H1 (cell line): Measurements from ENCODE around the gene BCAS1. TPM values are rescaled to one million over a fixed set of nuclear protein-coding genes. Genes with fewer than 3 reads are reported as not detected.

Experiments
- CTCF ChIA-PET: fragments of 300-600 bp; sonication (Branson Sonifier 250); formaldehyde crosslinking; loops from one replicate; lab custom pipeline; 2021; ENCODE audit not compliant: partially characterized antibody; lab: Charles Lee
- POLR2A ChIA-PET: fragments of 300-600 bp; sonication (Branson Sonifier 250); formaldehyde crosslinking; loops from one replicate; lab custom pipeline; 2021; ENCODE audit warnings: inconsistent platforms; ENCODE audit not compliant: partially characterized antibody; lab: Charles Lee
- DNase-seq, 2 experiments: peaks; one replicate each; pipeline versions ENCODE4 v3.0.0 to v3.0.0-alpha.2; 2010 to 2022; ENCODE audit warnings: low spot score in 2 of 2, low read depth in 1 of 2, mixed read lengths in 1 of 2
- FAIRE-seq: peaks from 2 replicates; lab custom pipeline; 2011; peaks lifted over from hg19 to GRCh38; lab: Jason Lieb, UNC
- H2AFZ ChIP-seq: 2 replicates; pipeline ENCODE4 v1.8.1; 2012; ENCODE audit warnings: low read length, inconsistent platforms
- H2AK5ac ChIP-seq: 2 replicates; pipeline ENCODE4 v1.6.1; 2013; ENCODE audit warnings: low read depth, low read length
- H2BK120ac ChIP-seq: replicated peaks from 2 replicates; pipeline ENCODE3; 2013; ENCODE audit warnings: low read depth, low read length, inconsistent platforms
- H2BK12ac ChIP-seq: 2 replicates; pipeline ENCODE4 v1.6.1; 2013; ENCODE audit warnings: low read depth, low read length
- H2BK15ac ChIP-seq: 2 replicates; pipeline ENCODE4 v1.6.1; 2013; ENCODE audit warnings: low read length
- H2BK20ac ChIP-seq: 2 replicates; pipeline ENCODE4 v1.6.1; 2013; ENCODE audit warnings: low read length
- H2BK5ac ChIP-seq: 2 replicates; pipeline ENCODE4 v1.6.1; 2013; ENCODE audit warnings: low read depth, low read length
- H3K14ac ChIP-seq: 2 replicates; pipeline ENCODE4 v1.6.1; 2013; ENCODE audit warnings: inconsistent platforms; ENCODE audit not compliant: insufficient read length
- H3K18ac ChIP-seq: 2 replicates; pipeline ENCODE4 v1.6.1; 2013; ENCODE audit warnings: low read length; ENCODE audit errors: extremely low read depth
- H3K23ac ChIP-seq: 2 replicates; pipeline ENCODE4 v1.6.1; 2013; ENCODE audit warnings: inconsistent platforms; ENCODE audit not compliant: insufficient read length
- H3K23me2 ChIP-seq: 2 replicates; pipeline ENCODE4 v1.6.1; 2013; ENCODE audit warnings: low read depth, low read length
- H3K27ac ChIP-seq: 2 replicates; pipeline ENCODE4 v1.6.1; 2011; ENCODE audit warnings: low read depth, low read length, inconsistent platforms
- H3K27me3 ChIP-seq, 4 experiments: replicated peaks in 1 of 4; 1 replicate in 1 of 4; 2 replicates in 3 of 4; pipeline versions ENCODE4 v1.6.1 to v1.8.1; 2011 to 2013; ENCODE audit warnings: low read length in 3 of 4, mild to moderate bottlenecking in 3 of 4, inconsistent platforms in 2 of 4, mixed read lengths in 2 of 4, moderate library complexity in 1 of 4; ENCODE audit not compliant: control insufficient read depth in 3 of 4, insufficient read depth in 3 of 4; ENCODE audit errors: extremely low read depth in 1 of 4
- H3K36me3 ChIP-seq, 4 experiments: 2 replicates each; pipeline versions ENCODE4 v1.6.1 to v1.8.1; 2011 to 2013; ENCODE audit warnings: mild to moderate bottlenecking in 4 of 4, low read length in 3 of 4, moderate library complexity in 2 of 4, control low read depth in 1 of 4, inconsistent platforms in 1 of 4; ENCODE audit not compliant: insufficient read depth in 4 of 4, control insufficient read depth in 2 of 4
- H3K4ac ChIP-seq: replicated peaks from 2 replicates; pipeline ENCODE3; 2013; ENCODE audit warnings: low read length, low read depth, mixed read lengths, inconsistent platforms; ENCODE audit not compliant: insufficient read length
- H3K4me1 ChIP-seq, 4 experiments: replicated peaks in 1 of 4; 1 replicate in 1 of 4; 2 replicates in 3 of 4; pipeline versions ENCODE4 v1.6.1 to v1.8.1; 2011 to 2013; ENCODE audit warnings: low read length in 3 of 4, inconsistent platforms in 2 of 4, mixed read lengths in 1 of 4; ENCODE audit not compliant: insufficient read depth in 4 of 4, control insufficient read depth in 3 of 4
- H3K4me2 ChIP-seq, 2 experiments: 2 replicates each; pipeline versions ENCODE4 v1.6.1 to v1.8.1; 2011 to 2013; ENCODE audit warnings: low read depth in 2 of 2, low read length in 2 of 2, control low read depth in 1 of 2, inconsistent platforms in 1 of 2, mild to moderate bottlenecking in 1 of 2; ENCODE audit not compliant: insufficient read depth in 1 of 2
- H3K4me3 ChIP-seq, 4 experiments: fragments of 200-600, 300-600 bp in 1 of 4; sonication (generic), shearing (Covaris generic), sonication (Bioruptor Twin) in 1 of 4; 2 replicates each; pipeline versions ENCODE4 v1.5.1 to v1.8.1; 2011 to 2016; ENCODE audit warnings: low read length in 4 of 4, low read depth in 3 of 4, control low read depth in 2 of 4, inconsistent platforms in 2 of 4, mild to moderate bottlenecking in 2 of 4, mixed read lengths in 1 of 4, moderate library complexity in 1 of 4; ENCODE audit not compliant: insufficient read depth in 2 of 4; ENCODE audit errors: extremely low read depth in 1 of 4
- H3K56ac ChIP-seq: replicated peaks from 2 replicates; pipeline ENCODE3; 2013; ENCODE audit warnings: low read depth, mild to moderate bottlenecking, mixed read lengths, low read length, inconsistent platforms; ENCODE audit not compliant: insufficient read length
- H3K79me1 ChIP-seq: 2 replicates; pipeline ENCODE4 v1.6.1; 2013; ENCODE audit warnings: low read depth, low read length, control low read depth
- H3K79me2 ChIP-seq, 2 experiments: 2 replicates each; pipeline versions ENCODE4 v1.6.1 to v1.8.1; 2012 to 2013; ENCODE audit warnings: low read length in 2 of 2, mild to moderate bottlenecking in 2 of 2, inconsistent platforms in 1 of 2; ENCODE audit not compliant: insufficient read depth in 2 of 2, control insufficient read depth in 1 of 2
- H3K9ac ChIP-seq, 4 experiments: replicated peaks in 1 of 4; 1 replicate in 1 of 4; 2 replicates in 3 of 4; pipeline versions ENCODE4 v1.6.1 to v1.8.1; 2011 to 2013; ENCODE audit warnings: low read depth in 3 of 4, low read length in 3 of 4, control low read depth in 2 of 4, mild to moderate bottlenecking in 2 of 4, moderate library complexity in 2 of 4, inconsistent platforms in 1 of 4; ENCODE audit errors: extremely low read depth in 1 of 4
- H3K9me3 ChIP-seq, 2 experiments: 2 replicates each; pipeline versions ENCODE4 v1.6.1 to v1.8.1; 2012 to 2013; ENCODE audit warnings: mild to moderate bottlenecking in 2 of 2, moderate library complexity in 2 of 2, control low read depth in 1 of 2, inconsistent platforms in 1 of 2, low read depth in 1 of 2, low read length in 1 of 2, mixed read lengths in 1 of 2; ENCODE audit not compliant: insufficient read depth in 2 of 2
- H4K20me1 ChIP-seq, 2 experiments: replicated peaks in 1 of 2; 2 replicates each; pipeline versions ENCODE3 to v1.8.1; 2011 to 2013; ENCODE audit warnings: inconsistent platforms in 2 of 2, low read length in 2 of 2, mild to moderate bottlenecking in 1 of 2; ENCODE audit not compliant: insufficient read depth in 2 of 2, control insufficient read depth in 1 of 2
- H4K5ac ChIP-seq: 2 replicates; pipeline ENCODE4 v1.6.1; 2013; ENCODE audit warnings: low read length, low read depth, mixed read lengths, inconsistent platforms; ENCODE audit not compliant: insufficient read length
- H4K8ac ChIP-seq: 2 replicates; pipeline ENCODE4 v1.8.0; 2013; ENCODE audit warnings: mild to moderate bottlenecking, moderate library complexity, low read length, inconsistent platforms; ENCODE audit not compliant: insufficient read depth; ENCODE audit errors: extremely low read depth
- H4K91ac ChIP-seq: replicated peaks from 2 replicates; pipeline ENCODE3; 2013; ENCODE audit warnings: low read length, mixed read lengths, inconsistent platforms; ENCODE audit not compliant: insufficient read length
- CTBP2 ChIP-seq: IDR thresholded peaks from 2 replicates; pipeline ENCODE4 v1.7.0; 2011; ENCODE audit warnings: borderline replicate concordance, mild to moderate bottlenecking, moderate library complexity, mixed read lengths, low read length; ENCODE audit not compliant: insufficient read depth, insufficient read length
- E2F6 ChIP-seq: IDR thresholded peaks from 2 replicates; pipeline ENCODE4 v1.6.1; 2012; ENCODE audit warnings: inconsistent platforms
- GABPA ChIP-seq: IDR thresholded peaks from 2 replicates; pipeline ENCODE4 v1.6.1; 2011; ENCODE audit warnings: mild to moderate bottlenecking, low read length, moderate library complexity, borderline replicate concordance; ENCODE audit not compliant: insufficient read depth
- KDM1A ChIP-seq: fragments of 200-600, 300-600 bp; sonication (generic); IDR thresholded peaks from 2 replicates; pipeline ENCODE4 v1.7.1; 2016; ENCODE audit warnings: mild to moderate bottlenecking, low read length, borderline replicate concordance
- WGBS, 2 experiments: shearing (Covaris generic) in 1 of 2; methylation state at CpG; one replicate each; pipeline versions ENCODE4 v1.1.6 to v1.1.7; 2013 to 2015; ENCODE audit warnings: low lambda C conversion rate in 2 of 2, mixed read lengths in 2 of 2, inconsistent platforms in 1 of 2, low coverage in 1 of 2, missing lambda C conversion rate in 1 of 2; ENCODE audit not compliant: insufficient replicate concordance in 2 of 2, insufficient coverage in 1 of 2, insufficient read length in 1 of 2; ENCODE audit errors: extremely low coverage in 1 of 2, missing lambda C conversion rate in 1 of 2; 5-methylcytosine and 5-hydroxymethylcytosine counted together
- polyA plus RNA-seq, 7 experiments: library from polyadenylated mRNA; depleted of rRNA in 3 of 7; stranded (reverse) in 5 of 7; unstranded in 2 of 7; fragments of >200 nt in 5 of 7; fragments of 200-250 nt in 2 of 7; gene quantifications; 1 replicate in 5 of 7; 2 replicates in 1 of 7; 4 replicates in 1 of 7; pipeline versions ENCODE4 v1.2.1 to v1.2.3, GENCODE V29; 2011 to 2013; ENCODE audit warnings: missing spikeins in 2 of 7, mixed read lengths in 2 of 7
- total RNA-seq: library from RNA; stranded (reverse); fragmentation: NEBNext Ultra II Directional; extraction: Animal tissue kit (Norgen Biotek cat#: 25700); gene quantifications from 2 replicates; pipeline ENCODE4 v1.2.1, GENCODE V29; 2021

BCAS1 gene
- total and polyA plus RNA-seq, 2 of the 8 experiments (the other 6 are each of a cell fraction or from before 2014, with no cell fraction given) = 0.06 to 0.19 TPM

GRCh38 chr20:54015496-54015895 lies 54.9 kb downstream of the BCAS1 start:
- no peak overlapping the region for H4K8ac ChIP-seq
- H3K56ac ChIP-seq = no peak overlapping the region
- no peaks in the 10 kb centered on the region for H3K27me3 ChIP-seq
- H3K23ac ChIP-seq = no peak overlapping the region
- FAIRE-seq (no peak), DNase-seq (no peak)
- H2BK5ac ChIP-seq = no peak overlapping the region
- no peak overlapping the region for H3K4me2 ChIP-seq
- no peak overlapping the region for H2AK5ac ChIP-seq
- H3K79me1 ChIP-seq = no peaks in the 10 kb centered on the region
- H2BK15ac ChIP-seq = no peak overlapping the region
- no peaks in the 10 kb centered on the region for H3K79me2 ChIP-seq
- H3K9ac ChIP-seq = no peak overlapping the region
- TF ChIP-seq E2F6 (no peak), GABPA (no peak), CTBP2 (no peak), KDM1A (no peak)
- no peak overlapping the region for H3K27ac ChIP-seq
- WGBS, 2 experiments = 96% methylated on average over 1 of the region's 1 CpG; no CpG with 5 or more reads in 1 of the 2 experiments
- H4K5ac ChIP-seq = no peak overlapping the region
- H2BK120ac ChIP-seq = no peak overlapping the region
- H4K20me1 ChIP-seq = no peaks in the 10 kb centered on the region
- ChIA-PET POLR2A (no interaction called here), CTCF (no interaction called here)
- no peaks in the 10 kb centered on the region for H3K36me3 ChIP-seq
- no peak overlapping the region for H3K4ac ChIP-seq
- H4K91ac ChIP-seq = no peak overlapping the region
- no peak overlapping the region for H3K18ac ChIP-seq
- H3K9me3 ChIP-seq = no peaks in the 10 kb centered on the region
- no peak overlapping the region for H3K4me3 ChIP-seq
- H3K14ac ChIP-seq = no peak overlapping the region
- H2AFZ ChIP-seq = no peak overlapping the region
- no peaks in the 10 kb centered on the region for H3K4me1 ChIP-seq
- no peak overlapping the region for H2BK12ac ChIP-seq
- H2BK20ac ChIP-seq = no peak overlapping the region
- H3K23me2 ChIP-seq = no peaks in the 10 kb centered on the region
